HCT116 (cell line): Measurements from ENCODE around the gene HNRNPA1. TPM values are rescaled to one million over a fixed set of nuclear protein-coding genes. Genes with fewer than 3 reads are reported as not detected.

Source experiments
- ATAC-seq: fragments of 200-7000 bp; cut with Tn5 transposase; 2 replicates; pipeline ENCODE4 v1.9.1; 2020; ENCODE audit warnings: mild to moderate bottlenecking, moderate library complexity
- BruUV-seq: library from RNA; stranded (reverse); fragments of 400-500 nt; replicated peaks from 2 replicates; lab custom pipeline; 2021; lab: Mats Ljungman, UMichigan
- CTCF ChIA-PET: fragments of 300-600 bp; sonication (Branson Sonifier 250); formaldehyde crosslinking; loops from one replicate; lab custom pipeline; 2021; ENCODE audit warnings: antibody characterized with exemption; lab: Charles Lee
- POLR2A ChIA-PET: fragments of 300-600, 350-600 bp; sonication (Branson Sonifier 250); formaldehyde crosslinking; loops from one replicate; lab custom pipeline; 2021; ENCODE audit warnings: antibody characterized with exemption; lab: Charles Lee
- RAD21 ChIA-PET, 2 experiments: fragments of 300-600 bp; sonication (Branson Sonifier 250); formaldehyde crosslinking; loops; one replicate each; lab custom pipeline; 2023; ENCODE audit warnings: low total read pairs in 2 of 2; ENCODE audit not compliant: uncharacterized antibody in 2 of 2, unreplicated experiment in 2 of 2, low non-redundant PET in 1 of 2; lab: Charles Lee
- DNase-seq: peaks from one replicate; pipeline ENCODE4 v3.0.0-alpha.2; 2010; ENCODE audit warnings: low read depth, low spot score
- H2AFZ ChIP-seq: fragments of 200-600 bp; shearing (Covaris generic), sonication (generic); 2 replicates; pipeline ENCODE4 v1.6.1; 2017; ENCODE audit warnings: low read depth, mixed run types, mixed read lengths, antibody characterized with exemption, low read length; ENCODE audit not compliant: poor library complexity, severe bottlenecking
- H3K27ac ChIP-seq: 2 replicates; pipeline ENCODE4 v1.5.1; 2012; ENCODE audit warnings: low read depth, low read length
- H3K27me3 ChIP-seq: fragments of 200-600 bp; sonication (generic); 2 replicates; pipeline ENCODE4 v1.6.1; 2016; ENCODE audit warnings: mixed run types, low read length, mixed read lengths; ENCODE audit not compliant: insufficient read depth
- H3K36me3 ChIP-seq, 2 experiments: fragments of 200-500 bp in 1 of 2; fragments of 200-600 bp in 1 of 2; sonication (Bioruptor generic) in 1 of 2; sonication (generic) in 1 of 2; 2 replicates each; pipeline versions ENCODE4 v1.5.1 to v1.6.1; 2014 to 2016; ENCODE audit warnings: low read length in 2 of 2, inconsistent platforms in 1 of 2, mixed read lengths in 1 of 2, mixed run types in 1 of 2; ENCODE audit not compliant: insufficient read depth in 2 of 2, control insufficient read depth in 1 of 2
- H3K4me1 ChIP-seq, 2 experiments: fragments of 200-600 bp in 1 of 2; sonication (generic) in 1 of 2; 2 replicates each; pipeline versions ENCODE4 v1.5.1 to v1.6.1; 2012 to 2017; ENCODE audit warnings: low read length in 2 of 2, inconsistent platforms in 1 of 2, mild to moderate bottlenecking in 1 of 2, mixed read lengths in 1 of 2, mixed run types in 1 of 2, moderate library complexity in 1 of 2; ENCODE audit not compliant: insufficient read depth in 2 of 2, control insufficient read depth in 1 of 2
- H3K4me2 ChIP-seq: fragments of 200-600 bp; sonication (generic); 2 replicates; pipeline ENCODE4 v1.6.1; 2017; ENCODE audit warnings: mixed run types, low read length, mixed read lengths
- H3K4me3 ChIP-seq, 2 experiments: fragments of 200-600 bp in 1 of 2; sonication (generic) in 1 of 2; replicated peaks in 1 of 2; 2 replicates each; pipeline ENCODE4 v1.5.1; 2011 to 2016; ENCODE audit warnings: low read length in 2 of 2, control low read depth in 1 of 2, low read depth in 1 of 2, mild to moderate bottlenecking in 1 of 2, mixed read lengths in 1 of 2, mixed run types in 1 of 2
- H3K79me2 ChIP-seq: fragments of 200-600 bp; sonication (generic); 2 replicates; pipeline ENCODE4 v1.6.1; 2017; ENCODE audit warnings: mild to moderate bottlenecking, mixed run types, low read length, moderate library complexity, mixed read lengths; ENCODE audit not compliant: insufficient read depth
- H3K9ac ChIP-seq: fragments of 200-600 bp; sonication (generic); 2 replicates; pipeline ENCODE4 v1.6.1; 2016; ENCODE audit warnings: low read length, mixed read lengths
- H3K9me2 ChIP-seq: fragments of 200-600 bp; sonication (generic), shearing (Covaris generic); 2 replicates; pipeline ENCODE4 v1.6.1; 2017; ENCODE audit warnings: mixed run types, mild to moderate bottlenecking, moderate library complexity; ENCODE audit not compliant: insufficient read depth
- H3K9me3 ChIP-seq, 2 experiments: fragments of 200-500 bp in 1 of 2; fragments of 200-600 bp in 1 of 2; sonication (Bioruptor generic) in 1 of 2; sonication (generic) in 1 of 2; 2 replicates each; pipeline ENCODE4 v1.6.1; 2014 to 2017; ENCODE audit warnings: low read length in 2 of 2, mixed read lengths in 2 of 2, inconsistent platforms in 1 of 2, low read depth in 1 of 2, mild to moderate bottlenecking in 1 of 2, mixed run types in 1 of 2, moderate library complexity in 1 of 2; ENCODE audit not compliant: control insufficient read depth in 1 of 2, insufficient read depth in 1 of 2
- H4K20me1 ChIP-seq: fragments of 200-600 bp; sonication (generic), shearing (Covaris generic); 2 replicates; pipeline ENCODE4 v1.6.1; 2017; ENCODE audit warnings: mixed run types, mild to moderate bottlenecking, moderate library complexity; ENCODE audit not compliant: insufficient read depth
- CEBPB ChIP-seq: IDR thresholded peaks from 2 replicates; pipeline ENCODE4 v1.6.1; 2012; ENCODE audit warnings: low read depth
- EZH2phosphoT487 ChIP-seq: fragments of 200-600 bp; IDR thresholded peaks from 2 replicates; pipeline ENCODE4 v1.6.1; 2018; ENCODE audit warnings: antibody characterized with exemption, borderline replicate concordance
- JUND ChIP-seq: IDR thresholded peaks from 2 replicates; pipeline ENCODE4 v1.6.1; 2012
- POLR2AphosphoS5 ChIP-seq: IDR thresholded peaks from 2 replicates; pipeline ENCODE4 v1.6.1; 2011; ENCODE audit warnings: mild to moderate bottlenecking, low read depth, low read length, moderate library complexity
- RAD21 ChIP-seq: IDR thresholded peaks from 2 replicates; pipeline ENCODE4 v1.6.1; 2012; ENCODE audit warnings: low read depth, mild to moderate bottlenecking
- SRF ChIP-seq: IDR thresholded peaks from 2 replicates; pipeline ENCODE4 v1.6.1; 2012; ENCODE audit warnings: low read depth
- TCF7L2 ChIP-seq: IDR thresholded peaks from 2 replicates; pipeline ENCODE4 v1.7.0; 2011; ENCODE audit warnings: borderline replicate concordance, inconsistent platforms; ENCODE audit not compliant: insufficient read depth, insufficient read length; ENCODE audit errors: extremely low read depth
- intact Hi-C: fragments of 100-400 bp; cut with micrococcal nuclease; formaldehyde crosslinking; loops from 2 replicates; pipeline ENCODE4 v1.10.0; 2022
- total RNA-seq: library from RNA; stranded (reverse); gene quantifications from one replicate; pipeline ENCODE4 v1.2.1, GENCODE V29; 2021; ENCODE audit not compliant: unreplicated experiment
- TF ChIP-seq, protein P1 (sequence below): IDR thresholded peaks from 2 replicates; pipeline ENCODE4 v1.6.1; 2012
- TF ChIP-seq, protein P2 (sequence below): IDR thresholded peaks from 2 replicates; pipeline ENCODE4 v1.6.1; 2012; ENCODE audit warnings: low read depth

The HNRNPA1 gene
- total RNA-seq, 1 experiment from 2014 or later: 1,878 TPM

- TF ChIP-seq CEBPB (no peak), JUND (no peak), SRF (no peak), EZH2phosphoT487 (no peak), TCF7L2 (no peak), RAD21 (no peak), POLR2AphosphoS5 (no peak)
- TF ChIP-seq, protein P1, sequence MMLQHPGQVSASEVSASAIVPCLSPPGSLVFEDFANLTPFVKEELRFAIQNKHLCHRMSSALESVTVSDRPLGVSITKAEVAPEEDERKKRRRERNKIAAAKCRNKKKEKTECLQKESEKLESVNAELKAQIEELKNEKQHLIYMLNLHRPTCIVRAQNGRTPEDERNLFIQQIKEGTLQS: no peak
- TF ChIP-seq, protein P2, sequence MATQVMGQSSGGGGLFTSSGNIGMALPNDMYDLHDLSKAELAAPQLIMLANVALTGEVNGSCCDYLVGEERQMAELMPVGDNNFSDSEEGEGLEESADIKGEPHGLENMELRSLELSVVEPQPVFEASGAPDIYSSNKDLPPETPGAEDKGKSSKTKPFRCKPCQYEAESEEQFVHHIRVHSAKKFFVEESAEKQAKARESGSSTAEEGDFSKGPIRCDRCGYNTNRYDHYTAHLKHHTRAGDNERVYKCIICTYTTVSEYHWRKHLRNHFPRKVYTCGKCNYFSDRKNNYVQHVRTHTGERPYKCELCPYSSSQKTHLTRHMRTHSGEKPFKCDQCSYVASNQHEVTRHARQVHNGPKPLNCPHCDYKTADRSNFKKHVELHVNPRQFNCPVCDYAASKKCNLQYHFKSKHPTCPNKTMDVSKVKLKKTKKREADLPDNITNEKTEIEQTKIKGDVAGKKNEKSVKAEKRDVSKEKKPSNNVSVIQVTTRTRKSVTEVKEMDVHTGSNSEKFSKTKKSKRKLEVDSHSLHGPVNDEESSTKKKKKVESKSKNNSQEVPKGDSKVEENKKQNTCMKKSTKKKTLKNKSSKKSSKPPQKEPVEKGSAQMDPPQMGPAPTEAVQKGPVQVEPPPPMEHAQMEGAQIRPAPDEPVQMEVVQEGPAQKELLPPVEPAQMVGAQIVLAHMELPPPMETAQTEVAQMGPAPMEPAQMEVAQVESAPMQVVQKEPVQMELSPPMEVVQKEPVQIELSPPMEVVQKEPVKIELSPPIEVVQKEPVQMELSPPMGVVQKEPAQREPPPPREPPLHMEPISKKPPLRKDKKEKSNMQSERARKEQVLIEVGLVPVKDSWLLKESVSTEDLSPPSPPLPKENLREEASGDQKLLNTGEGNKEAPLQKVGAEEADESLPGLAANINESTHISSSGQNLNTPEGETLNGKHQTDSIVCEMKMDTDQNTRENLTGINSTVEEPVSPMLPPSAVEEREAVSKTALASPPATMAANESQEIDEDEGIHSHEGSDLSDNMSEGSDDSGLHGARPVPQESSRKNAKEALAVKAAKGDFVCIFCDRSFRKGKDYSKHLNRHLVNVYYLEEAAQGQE: no peak
- POLR2A ChIA-PET: interaction anchor here (0.9 to 2.2 kb wide), 3 partner anchors 11 to 25 kb away, joined by 3 to 10 read pairs (median 4); partner anchors contain the start of genes CBX5, COPZ1 and HNRNPA1
- Histone ChIP-seq H3K36me3 (no peaks in the 10 kb centered on the region), H3K4me2 (peak overlapping the region; percentile 87), H3K79me2 (no peaks in the 10 kb centered on the region), H3K9me3 (no peaks in the 10 kb centered on the region), H3K27ac (no peak overlapping the region; the same call in 1 of the 2 replicates), H3K27me3 (peaks cover 12% of the 10 kb centered on the region; the same call in 1 of the 2 replicates), H2AFZ (peak overlapping the region; percentile 94), H4K20me1 (no peaks in the 10 kb centered on the region), H3K9me2 (no peaks in the 10 kb centered on the region), H3K4me3 (peak overlapping the region; percentile 31 to 55), H3K4me1 (peaks cover 31 to 33% of the 10 kb centered on the region in 2 experiments), H3K9ac (peak overlapping the region; percentile 56)
- no peak for DNase-seq
- peak; percentile 3; the same call in 1 of the 2 replicates for ATAC-seq
- CTCF ChIA-PET: interaction anchor here (0.7 to 3.2 kb wide), 4 partner anchors 8 to 99 kb away, joined by 3 to 20 read pairs (median 4); partner anchors contain the start of gene COPZ1
- RAD21 ChIA-PET: no interaction called here
- intact Hi-C loops: no loop called here
- TSS peak; percentile 54 for BruUV-seq
These were observed 19.8 kb downstream of the HNRNPA1 start for GRCh38 chr12:54300225-54300731.
